ENCODE measurements around the gene C3orf33.

DNA sequence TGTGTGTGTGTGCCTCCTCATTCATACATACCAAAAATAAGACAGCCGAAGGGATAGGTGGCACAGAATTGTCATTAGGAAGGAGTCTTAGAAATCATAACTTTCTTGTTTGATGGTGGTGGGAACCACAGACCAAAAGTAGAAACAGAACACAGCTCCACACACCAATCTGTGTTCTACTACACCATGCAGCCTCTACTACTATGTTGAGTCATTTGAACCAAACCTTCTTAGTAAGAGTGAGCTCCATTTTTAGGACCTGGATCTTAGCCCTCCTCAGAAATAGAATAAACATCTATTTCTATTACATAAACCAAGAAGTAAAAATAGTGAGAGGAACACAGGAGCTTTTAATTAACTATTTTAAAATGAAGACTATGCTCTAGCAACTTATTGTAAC is 33.3 kb downstream of the C3orf33 start:
- TF ChIP-seq CTCF (IDR thresholded peaks at IDR 0.05; ENCODE audit: poor library complexity) (no peak), EZH2phosphoT487 (IDR thresholded peaks at IDR 0.05; ENCODE audit: low read depth, severe bottlenecking, unreplicated experiment) (no peak), EZH2 (IDR thresholded peaks at IDR 0.05; ENCODE audit: borderline replicate concordance) (no peak)

Data from hepatocyte (in vitro differentiated cells).